ENCODE measurements around the gene TMEM132E. TPM values are rescaled to one million over a fixed set of nuclear protein-coding genes. Genes with fewer than 3 reads are reported as not detected.

The TMEM132E gene
- total and polyA plus RNA-seq, 2 of the 8 experiments (the other 6 are each of a cell fraction or from before 2014, with no cell fraction given), result 0.45 to 0.60 TPM

DNA sequence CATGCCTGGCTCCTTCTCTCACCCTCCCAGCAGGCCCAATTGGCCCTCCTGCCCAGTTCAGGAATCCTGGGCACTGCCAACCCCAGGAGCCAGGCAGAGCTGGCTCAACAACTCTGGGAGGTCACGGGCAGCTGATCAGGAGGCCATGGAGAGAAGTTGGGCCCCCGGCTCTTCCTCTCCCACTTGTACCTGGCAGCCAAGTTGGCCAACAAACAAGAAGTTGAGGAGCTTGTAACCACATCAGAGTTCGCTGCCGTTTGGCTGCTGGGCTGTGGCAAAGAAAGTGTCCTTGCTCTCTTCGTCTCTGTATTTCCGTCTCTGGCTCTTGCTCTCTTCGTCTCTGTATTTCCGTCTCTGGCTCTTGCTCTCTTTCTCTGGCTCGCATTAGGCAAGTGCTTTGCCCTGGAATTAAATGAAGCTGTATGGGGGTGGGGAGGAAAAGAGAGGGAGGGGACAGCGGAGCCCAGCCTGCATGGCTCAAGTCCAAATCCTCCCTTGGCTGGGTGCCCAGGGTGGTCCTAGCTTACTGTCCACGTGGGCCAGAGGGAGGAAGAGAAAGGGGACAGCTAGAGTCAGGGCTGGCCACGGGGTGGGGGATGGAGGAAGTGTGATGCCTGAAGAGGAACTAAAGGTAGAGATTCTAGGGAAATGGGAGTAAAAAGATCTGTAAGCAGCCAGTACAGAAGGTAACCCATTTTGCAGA, 7.8 kb upstream of the TMEM132E start:
- no peak overlapping the region for H3K4ac ChIP-seq (replicated peaks; ENCODE audit: insufficient read length, low read depth, low read length)
- H2BK20ac ChIP-seq (ENCODE audit: low read length), result no peak overlapping the region
- FAIRE-seq (no peak), DNase-seq (ENCODE audit: low read depth in 1 of 2, low spot score in 2 of 2) (no peak)
- no peaks in the 10 kb centered on the region for H4K20me1 ChIP-seq (replicated peaks in 1 of 2; ENCODE audit: control insufficient read depth in 1 of 2, insufficient read depth in 2 of 2, low read length in 2 of 2)
- no peaks in the 10 kb centered on the region for H3K79me2 ChIP-seq (ENCODE audit: control insufficient read depth in 1 of 2, insufficient read depth in 2 of 2, low read length in 2 of 2)
- no peak overlapping the region; the same call in 1 of the 2 replicates for H4K8ac ChIP-seq (ENCODE audit: extremely low read depth, insufficient read depth, low read length)
- H3K18ac ChIP-seq (ENCODE audit: extremely low read depth, low read length), result no peak overlapping the region
- CTCF ChIA-PET (ENCODE audit: partially characterized antibody), result interaction anchor here (1.2 to 3.5 kb wide), 8 partner anchors 8 to 321 kb away, joined by 3 to 20 read pairs (median 6); no protein-coding TSS in a partner anchor
- no peak overlapping the region for H2BK15ac ChIP-seq (ENCODE audit: low read length)
- H4K91ac ChIP-seq (replicated peaks; ENCODE audit: insufficient read length, low read length), result no peak overlapping the region
- no peak overlapping the region for H3K4me3 ChIP-seq (ENCODE audit: extremely low read depth in 1 of 4, insufficient read depth in 2 of 4, low read depth in 3 of 4, low read length in 4 of 4)
- H3K27me3 ChIP-seq (replicated peaks in 1 of 4; ENCODE audit: control insufficient read depth in 3 of 4, extremely low read depth in 1 of 4, insufficient read depth in 3 of 4, low read length in 3 of 4), result peaks cover 0 to 31% (median 19%) of the 10 kb centered on the region in 4 experiments; a peak in 6 of 7 replicates
- WGBS, 2 experiments (ENCODE audit: extremely low coverage in 1 of 2, insufficient coverage in 1 of 2, insufficient read length in 1 of 2, insufficient replicate concordance in 2 of 2, low coverage in 1 of 2, low lambda C conversion rate in 2 of 2, missing lambda C conversion rate in 1 of 2), result 79% methylated on average over 11 of the region's 12 CpGs; no CpG with 5 or more reads in 1 of the 2 experiments
- H2BK120ac ChIP-seq (replicated peaks; ENCODE audit: low read depth, low read length), result no peak overlapping the region
- no peak overlapping the region for H3K23ac ChIP-seq (ENCODE audit: insufficient read length)
- H3K23me2 ChIP-seq (ENCODE audit: low read depth, low read length), result peaks cover under 1% of the 10 kb centered on the region; the same call in 1 of the 2 replicates
- H3K56ac ChIP-seq (replicated peaks; ENCODE audit: insufficient read length, low read depth, low read length), result no peak overlapping the region
- H2BK12ac ChIP-seq (ENCODE audit: low read depth, low read length), result no peak overlapping the region
- H3K9ac ChIP-seq (replicated peaks in 1 of 4; ENCODE audit: extremely low read depth in 1 of 4, low read depth in 3 of 4, low read length in 3 of 4), result no peak overlapping the region
- H3K14ac ChIP-seq (ENCODE audit: insufficient read length), result no peak overlapping the region
- H3K27ac ChIP-seq (ENCODE audit: low read depth, low read length), result no peak overlapping the region
- no peaks in the 10 kb centered on the region for H3K79me1 ChIP-seq (ENCODE audit: low read depth, low read length)
- H3K9me3 ChIP-seq (ENCODE audit: insufficient read depth in 2 of 2, low read depth in 1 of 2, low read length in 1 of 2), result no peaks in the 10 kb centered on the region
- peaks cover 0 to 11% (median 4%) of the 10 kb centered on the region in 4 experiments; a peak in 4 of 7 replicates for H3K4me1 ChIP-seq (replicated peaks in 1 of 4; ENCODE audit: control insufficient read depth in 3 of 4, insufficient read depth in 4 of 4, low read length in 3 of 4)
- H3K36me3 ChIP-seq (ENCODE audit: control insufficient read depth in 2 of 4, insufficient read depth in 4 of 4, low read length in 3 of 4), result no peaks in the 10 kb centered on the region
- no peak overlapping the region for H2BK5ac ChIP-seq (ENCODE audit: low read depth, low read length)
- no peak overlapping the region for H4K5ac ChIP-seq (ENCODE audit: insufficient read length, low read depth, low read length)
- POLR2A ChIA-PET (ENCODE audit: partially characterized antibody), result no interaction called here
- H2AK5ac ChIP-seq (ENCODE audit: low read depth, low read length), result no peak overlapping the region
- H3K4me2 ChIP-seq (ENCODE audit: insufficient read depth in 1 of 2, low read depth in 2 of 2, low read length in 2 of 2), result no peak overlapping the region
- H2AFZ ChIP-seq (ENCODE audit: low read length), result no peak overlapping the region
- TF ChIP-seq EP300 (IDR thresholded peaks at IDR 0.05; ENCODE audit: borderline replicate concordance in 1 of 2, low read depth in 2 of 2, low read length in 2 of 2), result no peak
- no peak for TF ChIP-seq KDM5A (IDR thresholded peaks at IDR 0.05; ENCODE audit: low read length)
- TF ChIP-seq MAX (IDR thresholded peaks at IDR 0.05), result no peak

Measured in H1 (cell line).